ENCODE results near the gene NMNAT3.
A peak's percentile ranks its signal among the peaks of the same experiment; 100 is the strongest.

The NMNAT3 gene

GRCh38 chr3:139537795-139538621 is 139.8 kb downstream of the NMNAT3 start:
- DNase-seq, result no peak

GRCh38 chr3:139537361-139537760 is 140.4 kb downstream of the NMNAT3 start:
- DNase-seq, result no peak

GRCh38 chr3:139534992-139535879 is 142.5 kb downstream of the NMNAT3 start:
- DNase-seq, result no peak

- DNase-seq, result peak; percentile 89
Observed at GRCh38 chr3:139534455-139534812, 143.3 kb downstream of the NMNAT3 start.

GRCh38 chr3:139533781-139534454 is 143.9 kb downstream of the NMNAT3 start:
- DNase-seq, result peak; percentile 67

GRCh38 chr3:139532976-139533375 is 144.8 kb downstream of the NMNAT3 start:
- no peak for DNase-seq

GRCh38 chr3:139530717-139531116 is 147.1 kb downstream of the NMNAT3 start:
- no peak for DNase-seq

- DNase-seq, result peak; percentile 58
Observed at GRCh38 chr3:139529662-139530061, 148.1 kb downstream of the NMNAT3 start.

- DNase-seq, result no peak
Observed at GRCh38 chr3:139528924-139529323, 148.8 kb downstream of the NMNAT3 start.

GRCh38 chr3:139528281-139528680 is 149.5 kb downstream of the NMNAT3 start:
- no peak for DNase-seq

- DNase-seq, result no peak
Observed at GRCh38 chr3:139527265-139527664, 150.5 kb downstream of the NMNAT3 start.

- no peak for DNase-seq
Observed at GRCh38 chr3:139526146-139526545, 151.6 kb downstream of the NMNAT3 start.

- DNase-seq, result no peak
Observed at GRCh38 chr3:139524841-139525636, 152.7 kb downstream of the NMNAT3 start.

- DNase-seq, result no peak
Observed at GRCh38 chr3:139523718-139524117, 154.1 kb downstream of the NMNAT3 start.

- DNase-seq, result no peak
Observed at GRCh38 chr3:139523166-139523565, 154.6 kb downstream of the NMNAT3 start.

GRCh38 chr3:139522421-139522820 is 155.4 kb downstream of the NMNAT3 start:
- peak; percentile 11 for DNase-seq

- DNase-seq, result peak; percentile 94
Observed at GRCh38 chr3:139521816-139522215, 156.0 kb downstream of the NMNAT3 start.

- DNase-seq, result no peak
Observed at GRCh38 chr3:139521144-139521543, 156.6 kb downstream of the NMNAT3 start.

- no peak for DNase-seq
Observed at GRCh38 chr3:139519998-139520737, 157.6 kb downstream of the NMNAT3 start.

- no peak for DNase-seq
Observed at GRCh38 chr3:139518926-139519842, 158.6 kb downstream of the NMNAT3 start.

GRCh38 chr3:139518306-139518705 is 159.5 kb downstream of the NMNAT3 start:
- no peak for DNase-seq

Data from NCI-H1694 treated with DMSO at 0.1 percent for 48 hours (cell line).